HG03135 (cell line): ENCODE results near the gene TMPRSS13.
"Not testable (repeated sequence)": the region's sequence is repeated elsewhere in the genome, so short reads cannot be mapped to it uniquely, and the experiment has no call there.

ENCODE experiments used
- ATAC-seq: cut with Tn5 transposase; IDR thresholded peaks from one replicate; pipeline ENCODE4 v1.9.1; 2021; ENCODE audit warnings: mild to moderate bottlenecking, moderate library complexity; ENCODE audit not compliant: unreplicated experiment

TMPRSS13 gene

GRCh38 chr11:117875382-117876058, 53.7 kb downstream of the TMPRSS13 start:
- no peak for ATAC-seq

- ATAC-seq = no peak
These were observed 54.3 kb downstream of the TMPRSS13 start for GRCh38 chr11:117874910-117875381.

GRCh38 chr11:117874253-117874909, 54.8 kb downstream of the TMPRSS13 start:
- no peak for ATAC-seq

GRCh38 chr11:117873828-117874125, 55.4 kb downstream of the TMPRSS13 start:
- ATAC-seq = no peak

- no peak for ATAC-seq
These were observed 56.0 kb downstream of the TMPRSS13 start for GRCh38 chr11:117872975-117873827.

GRCh38 chr11:117872420-117872961, 56.7 kb downstream of the TMPRSS13 start:
- ATAC-seq = no peak

GRCh38 chr11:117871784-117872183, 57.4 kb downstream of the TMPRSS13 start:
- ATAC-seq = no peak

GRCh38 chr11:117871160-117871559, 58.0 kb downstream of the TMPRSS13 start:
- ATAC-seq = no peak

GRCh38 chr11:117870103-117870952, 58.9 kb downstream of the TMPRSS13 start:
- no peak for ATAC-seq

GRCh38 chr11:117869604-117870003, 59.6 kb downstream of the TMPRSS13 start:
- no peak for ATAC-seq

GRCh38 chr11:117868815-117869561, 60.2 kb downstream of the TMPRSS13 start:
- ATAC-seq = no peak

- no peak for ATAC-seq
These were observed 61.1 kb downstream of the TMPRSS13 start for GRCh38 chr11:117868088-117868487.

- ATAC-seq = no peak
These were observed 62.7 kb downstream of the TMPRSS13 start for GRCh38 chr11:117866526-117866925.

- not testable (repeated sequence) for ATAC-seq
These were observed 63.7 kb downstream of the TMPRSS13 start for GRCh38 chr11:117865546-117865945.

GRCh38 chr11:117863383-117863782, 65.8 kb downstream of the TMPRSS13 start:
- ATAC-seq = no peak

- ATAC-seq = no peak
These were observed 66.4 kb downstream of the TMPRSS13 start for GRCh38 chr11:117862753-117863152.

- ATAC-seq = no peak
These were observed 67.0 kb downstream of the TMPRSS13 start for GRCh38 chr11:117862019-117862725.

- no peak for ATAC-seq
These were observed 67.8 kb downstream of the TMPRSS13 start for GRCh38 chr11:117861151-117862018.
